ENCODE data around the gene HSP90B1.

The HSP90B1 gene

GRCh38 chr12:103930787-103931735 lies 851 bp downstream of the HSP90B1 start:
- peak; percentile 7 for DNase-seq

- DNase-seq: no peak
These were observed 3.0 kb downstream of the HSP90B1 start for GRCh38 chr12:103933237-103933636.

- no peak for DNase-seq
These were observed 6.5 kb downstream of the HSP90B1 start for GRCh38 chr12:103936679-103937078.

GRCh38 chr12:103944964-103945363 lies 14.8 kb downstream of the HSP90B1 start:
- no peak for DNase-seq

GRCh38 chr12:103947871-103948555 lies 17.8 kb downstream of the HSP90B1 start:
- no peak for DNase-seq

GRCh38 chr12:103948746-103949406 lies 18.7 kb downstream of the HSP90B1 start:
- DNase-seq: no peak

GRCh38 chr12:103952497-103952896 lies 22.3 kb downstream of the HSP90B1 start:
- DNase-seq: no peak

- no peak for DNase-seq
These were observed 25.8 kb downstream of the HSP90B1 start for GRCh38 chr12:103955811-103956508.

GRCh38 chr12:103956509-103957027 lies 26.4 kb downstream of the HSP90B1 start:
- DNase-seq: no peak

- no peak for DNase-seq
These were observed 27.7 kb downstream of the HSP90B1 start for GRCh38 chr12:103957865-103958388.

GRCh38 chr12:103958621-103959020 lies 28.4 kb downstream of the HSP90B1 start:
- no peak for DNase-seq

GRCh38 chr12:103960616-103961227 lies 30.5 kb downstream of the HSP90B1 start:
- DNase-seq: no peak

GRCh38 chr12:103962493-103962892 lies 32.3 kb downstream of the HSP90B1 start:
- DNase-seq: no peak

- no peak for DNase-seq
These were observed 34.6 kb downstream of the HSP90B1 start for GRCh38 chr12:103964805-103965204.

GRCh38 chr12:103965255-103965589 lies 35.0 kb downstream of the HSP90B1 start:
- no peak for DNase-seq

GRCh38 chr12:103965590-103966504 lies 35.6 kb downstream of the HSP90B1 start, which contains the start of gene TDG:
TSS of gene TDG (plus strand) at chr12:103965872. CDS start at chr12:103966038, 166 bp downstream.
- DNase-seq: peak; percentile 95

- DNase-seq: no peak
These were observed 36.5 kb downstream of the HSP90B1 start for GRCh38 chr12:103966736-103967135.

GRCh38 chr12:103969391-103969790 lies 39.2 kb downstream of the HSP90B1 start:
- DNase-seq: no peak

- DNase-seq: no peak
These were observed 43.7 kb downstream of the HSP90B1 start for GRCh38 chr12:103973909-103974308.

- no peak for DNase-seq
These were observed 45.2 kb downstream of the HSP90B1 start for GRCh38 chr12:103975368-103975767.
